SIG-M5 (cell line): ENCODE measurements around the gene PLA2G4E.

ENCODE experiments used
- DNase-seq: peaks from one replicate; lab custom pipeline; 2025; lab: John Stamatoyannopoulos, UW

PLA2G4E gene

GRCh38 chr15:42020713-42021273 lies at the start of gene PLA2G4E:
PLA2G4E (minus strand) TSS chr15:42021042; CDS start chr15:42021030, 12 bp downstream.
- no peak for DNase-seq

GRCh38 chr15:42070279-42070975 lies 49.6 kb upstream of the PLA2G4E start:
- no peak for DNase-seq

- DNase-seq = no peak
Measured at GRCh38 chr15:42069496-42070278, 48.8 kb upstream of the PLA2G4E start.

GRCh38 chr15:42069025-42069424 lies 48.2 kb upstream of the PLA2G4E start:
- DNase-seq = no peak

- no peak for DNase-seq
Measured at GRCh38 chr15:42068601-42069000, 47.8 kb upstream of the PLA2G4E start.

GRCh38 chr15:42066764-42067415 lies 46.0 kb upstream of the PLA2G4E start:
- no peak for DNase-seq

- DNase-seq = no peak
Measured at GRCh38 chr15:42065468-42065867, 44.6 kb upstream of the PLA2G4E start.

GRCh38 chr15:42065033-42065432 lies 44.2 kb upstream of the PLA2G4E start:
- no peak for DNase-seq

- DNase-seq = no peak
Measured at GRCh38 chr15:42064271-42064670, 43.4 kb upstream of the PLA2G4E start.

- DNase-seq = no peak
Measured at GRCh38 chr15:42063122-42063848, 42.4 kb upstream of the PLA2G4E start.

- DNase-seq = no peak
Measured at GRCh38 chr15:42062284-42062806, 41.5 kb upstream of the PLA2G4E start.

- DNase-seq = no peak
Measured at GRCh38 chr15:42060797-42061196, 40.0 kb upstream of the PLA2G4E start.

GRCh38 chr15:42060477-42060763 lies 39.6 kb upstream of the PLA2G4E start:
- DNase-seq = no peak

GRCh38 chr15:42059661-42060476 lies 39.0 kb upstream of the PLA2G4E start:
- DNase-seq = no peak

- no peak for DNase-seq
Measured at GRCh38 chr15:42058791-42059190, 37.9 kb upstream of the PLA2G4E start.

GRCh38 chr15:42057799-42058646 lies 37.2 kb upstream of the PLA2G4E start:
- DNase-seq = no peak

- peak; percentile 33 for DNase-seq
Measured at GRCh38 chr15:42056934-42057798, 36.3 kb upstream of the PLA2G4E start.

GRCh38 chr15:42053914-42054313 lies 33.1 kb upstream of the PLA2G4E start:
- DNase-seq = no peak

GRCh38 chr15:42053010-42053409 lies 32.2 kb upstream of the PLA2G4E start:
- no peak for DNase-seq
